Retinal pigment epithelial cell (primary cell): Measurements from ENCODE around the gene AEBP2.

Experiments used
- DNase-seq: peaks from one replicate; pipeline ENCODE4 v3.0.0-alpha.2; 2010; ENCODE audit warnings: low read depth
- H3K4me3 ChIP-seq: 2 replicates; pipeline ENCODE4 v1.5.1; 2011; ENCODE audit warnings: mild to moderate bottlenecking, low read length, control low read depth, moderate library complexity
- CTCF ChIP-seq: conservative IDR thresholded peaks from 2 replicates; pipeline ENCODE4 v1.5.1; 2011; ENCODE audit warnings: low read depth, low read length, control low read depth, inconsistent platforms

Gene AEBP2

GRCh38 chr12:19402211-19402610 lies 37.1 kb upstream of the AEBP2 start:
- no peak for TF ChIP-seq CTCF
- DNase-seq = no peak
- H3K4me3 ChIP-seq = no peak overlapping the region

- TF ChIP-seq CTCF = peak; percentile 21
- DNase-seq = peak; percentile 82
- H3K4me3 ChIP-seq = no peak overlapping the region
Observed at GRCh38 chr12:19402743-19403431, 36.4 kb upstream of the AEBP2 start.

- no peak for TF ChIP-seq CTCF
- no peak for DNase-seq
- no peak overlapping the region for H3K4me3 ChIP-seq
Observed at GRCh38 chr12:19404242-19404880, 34.9 kb upstream of the AEBP2 start.

GRCh38 chr12:19409376-19409775 lies 29.9 kb upstream of the AEBP2 start:
- H3K4me3 ChIP-seq = no peak overlapping the region
- no peak for DNase-seq
- TF ChIP-seq CTCF = no peak

GRCh38 chr12:19410211-19410610 lies 29.1 kb upstream of the AEBP2 start:
- no peak overlapping the region for H3K4me3 ChIP-seq
- TF ChIP-seq CTCF = no peak
- DNase-seq = no peak

- TF ChIP-seq CTCF = no peak
- H3K4me3 ChIP-seq = no peak overlapping the region
- no peak for DNase-seq
Observed at GRCh38 chr12:19410629-19411185, 28.6 kb upstream of the AEBP2 start.
